ENCODE results near the gene CDHR2.

CDHR2 gene

GRCh38 chr5:176620333-176620981 is 71.3 kb downstream of the CDHR2 start:
- H4K20me1 ChIP-seq (ENCODE audit: insufficient read depth, low read length) = no peaks in the 10 kb centered on the region
- H3K4me3 ChIP-seq (ENCODE audit: low read depth, low read length, poor library complexity, severe bottlenecking) = no peak overlapping the region
- TF ChIP-seq EZH2 (IDR thresholded peaks at IDR 0.05; ENCODE audit: borderline replicate concordance, low read length) = no peak
- no peak for TF ChIP-seq CTCF (IDR thresholded peaks at IDR 0.05; ENCODE audit: low read length)
- no peaks in the 10 kb centered on the region for H3K4me1 ChIP-seq (ENCODE audit: insufficient read depth, low read length, severe bottlenecking)
- H3K27ac ChIP-seq (ENCODE audit: low read depth, low read length, poor library complexity, severe bottlenecking) = no peak overlapping the region
- H3F3A ChIP-seq (ENCODE audit: insufficient read depth, low read length) = no peaks in the 10 kb centered on the region
- H3K36me3 ChIP-seq (ENCODE audit: insufficient read depth, low read length) = no peaks in the 10 kb centered on the region
- no peak overlapping the region for H2AFZ ChIP-seq (ENCODE audit: low read length)
- H3K79me2 ChIP-seq (ENCODE audit: insufficient read depth, low read length) = no peaks in the 10 kb centered on the region
- no peak overlapping the region for H3K9ac ChIP-seq (ENCODE audit: low read length)
- H3K4me2 ChIP-seq (ENCODE audit: low read length) = no peak overlapping the region
- no peaks in the 10 kb centered on the region for H3K9me3 ChIP-seq (ENCODE audit: low read length)
- no peaks in the 10 kb centered on the region for H3K9me2 ChIP-seq (ENCODE audit: low read depth, low read length)
- no peaks in the 10 kb centered on the region; the same call in 1 of the 2 replicates for H3K27me3 ChIP-seq (ENCODE audit: insufficient read depth, low read length)

- H3K79me2 ChIP-seq (ENCODE audit: insufficient read depth, low read length) = no peaks in the 10 kb centered on the region
- H3K9ac ChIP-seq (ENCODE audit: low read length) = no peak overlapping the region
- H3K4me1 ChIP-seq (ENCODE audit: insufficient read depth, low read length, severe bottlenecking) = no peaks in the 10 kb centered on the region
- no peaks in the 10 kb centered on the region for H3F3A ChIP-seq (ENCODE audit: insufficient read depth, low read length)
- TF ChIP-seq CTCF (IDR thresholded peaks at IDR 0.05; ENCODE audit: low read length) (no peak), EZH2 (IDR thresholded peaks at IDR 0.05; ENCODE audit: borderline replicate concordance, low read length) (no peak)
- no peak overlapping the region for H3K27ac ChIP-seq (ENCODE audit: low read depth, low read length, poor library complexity, severe bottlenecking)
- H3K36me3 ChIP-seq (ENCODE audit: insufficient read depth, low read length) = no peaks in the 10 kb centered on the region
- H4K20me1 ChIP-seq (ENCODE audit: insufficient read depth, low read length) = no peaks in the 10 kb centered on the region
- H3K27me3 ChIP-seq (ENCODE audit: insufficient read depth, low read length) = no peaks in the 10 kb centered on the region; the same call in 1 of the 2 replicates
- no peaks in the 10 kb centered on the region for H3K9me3 ChIP-seq (ENCODE audit: low read length)
- H3K4me2 ChIP-seq (ENCODE audit: low read length) = no peak overlapping the region
- H3K9me2 ChIP-seq (ENCODE audit: low read depth, low read length) = no peaks in the 10 kb centered on the region
- no peak overlapping the region for H3K4me3 ChIP-seq (ENCODE audit: low read depth, low read length, poor library complexity, severe bottlenecking)
- H2AFZ ChIP-seq (ENCODE audit: low read length) = no peak overlapping the region
Observed at GRCh38 chr5:176621661-176622079, 72.5 kb downstream of the CDHR2 start.

DNA sequence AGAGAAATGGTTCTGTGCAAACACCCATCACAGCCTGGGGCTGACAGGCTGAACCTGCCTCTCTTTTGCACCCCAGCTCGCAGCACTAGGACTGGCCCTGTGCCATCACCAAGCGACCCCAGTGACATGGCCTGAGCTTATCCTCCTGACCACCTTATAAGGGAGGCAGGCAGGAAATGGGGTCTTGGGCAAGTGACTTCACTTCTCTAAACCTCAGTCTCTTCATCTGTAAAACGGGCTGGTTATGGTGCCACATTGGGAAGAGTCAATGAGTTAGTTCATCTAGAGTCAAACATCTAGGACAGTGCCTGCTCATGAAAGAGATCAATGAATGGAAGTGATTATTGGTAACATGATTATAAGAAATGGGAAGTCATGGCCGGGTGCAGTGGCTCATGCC is 75.0 kb downstream of the CDHR2 start:
- no peaks in the 10 kb centered on the region for H3K9me2 ChIP-seq (ENCODE audit: low read depth, low read length)
- no peak overlapping the region for H3K4me3 ChIP-seq (ENCODE audit: low read depth, low read length, poor library complexity, severe bottlenecking)
- H3F3A ChIP-seq (ENCODE audit: insufficient read depth, low read length) = no peaks in the 10 kb centered on the region
- no peak overlapping the region for H3K4me2 ChIP-seq (ENCODE audit: low read length)
- H2AFZ ChIP-seq (ENCODE audit: low read length) = no peak overlapping the region
- H3K36me3 ChIP-seq (ENCODE audit: insufficient read depth, low read length) = no peaks in the 10 kb centered on the region
- no peak overlapping the region for H3K27ac ChIP-seq (ENCODE audit: low read depth, low read length, poor library complexity, severe bottlenecking)
- no peaks in the 10 kb centered on the region for H3K9me3 ChIP-seq (ENCODE audit: low read length)
- no peaks in the 10 kb centered on the region for H3K79me2 ChIP-seq (ENCODE audit: insufficient read depth, low read length)
- no peaks in the 10 kb centered on the region for H3K4me1 ChIP-seq (ENCODE audit: insufficient read depth, low read length, severe bottlenecking)
- TF ChIP-seq EZH2 (IDR thresholded peaks at IDR 0.05; ENCODE audit: borderline replicate concordance, low read length) = no peak
- TF ChIP-seq CTCF (IDR thresholded peaks at IDR 0.05; ENCODE audit: low read length) = no peak
- H3K9ac ChIP-seq (ENCODE audit: low read length) = no peak overlapping the region
- no peaks in the 10 kb centered on the region for H4K20me1 ChIP-seq (ENCODE audit: insufficient read depth, low read length)
- H3K27me3 ChIP-seq (ENCODE audit: insufficient read depth, low read length) = no peaks in the 10 kb centered on the region; the same call in 1 of the 2 replicates

Data from OCI-LY1 (cell line).